ENCODE results near the gene COL25A1. TPM values are rescaled to one million over a fixed set of nuclear protein-coding genes. Genes with fewer than 3 reads are reported as not detected.

The COL25A1 gene
- total and polyA plus RNA-seq, 2 donors (not counting 3 experiments of a cell fraction or from before 2014, with no cell fraction given) = 0.21 to 3.5 TPM

- POLR2A ChIA-PET = no interaction called here
- no peak for FAIRE-seq
These were observed 449.8 kb downstream of the COL25A1 start for GRCh38 chr4:108852691-108853090.

More at GRCh38 chr4:108852691-108853090, 449.8 kb downstream of the COL25A1 start:
- H3K79me2 ChIP-seq (ENCODE audit: control insufficient read depth, insufficient read depth, low read length) = no peaks in the 10 kb centered on the region
- H3K4me3 ChIP-seq (replicated peaks in 1 of 3; ENCODE audit: insufficient read depth in 1 of 3, low read depth in 1 of 3, low read length in 3 of 3) = no peak overlapping the region
- no peaks in the 10 kb centered on the region for H3K36me3 ChIP-seq (ENCODE audit: control insufficient read depth in 2 of 2, extremely low read depth in 1 of 2, insufficient read depth in 2 of 2, low read length in 2 of 2)
- no peaks in the 10 kb centered on the region for H3K9me3 ChIP-seq (replicated peaks; ENCODE audit: control insufficient read depth, insufficient read depth, low read length)
- no peaks in the 10 kb centered on the region for H3K9me1 ChIP-seq (replicated peaks; ENCODE audit: control insufficient read depth, extremely low read depth, insufficient read depth, low read length)
- no peak overlapping the region for H3K9ac ChIP-seq (replicated peaks; ENCODE audit: extremely low read depth, insufficient read depth, low read length)
- no peaks in the 10 kb centered on the region for H3K27me3 ChIP-seq (ENCODE audit: control insufficient read depth in 2 of 2, insufficient read depth in 2 of 2, low read length in 2 of 2)
- no peak overlapping the region for H3K4me2 ChIP-seq (ENCODE audit: insufficient read depth, low read length)
- CTCF ChIA-PET = no interaction called here
- TF ChIP-seq POLR2A (IDR thresholded peaks at IDR 0.05; ENCODE audit: low read depth, low read length) (no peak), MYC (IDR thresholded peaks at IDR 0.05; ENCODE audit: low read depth, low read length) (no peak), JUN (IDR thresholded peaks at IDR 0.05; ENCODE audit: borderline replicate concordance, insufficient read depth, insufficient read length, low read depth) (no peak), EZH2 (IDR thresholded peaks at IDR 0.05; ENCODE audit: borderline replicate concordance, low read depth, low read length, severe bottlenecking) (no peak), GATA2 (IDR thresholded peaks at IDR 0.05; ENCODE audit: insufficient read depth, insufficient read length, low read depth, low read length) (no peak), POLR2AphosphoS5 (IDR thresholded peaks at IDR 0.05; ENCODE audit: insufficient read depth, low read depth, low read length) (no peak), CTCF (IDR thresholded peaks at IDR 0.05; ENCODE audit: extremely low read depth in 1 of 2, insufficient read depth in 1 of 2, low read depth in 1 of 2, low read length in 2 of 2) (no peak), FOS (IDR thresholded peaks at IDR 0.05; ENCODE audit: borderline replicate concordance, insufficient read depth, low read length) (no peak), MAX (IDR thresholded peaks at IDR 0.05; ENCODE audit: insufficient read depth, insufficient read length) (no peak)
- no peak for DNase-seq (ENCODE audit: low read depth, low spot score)
- no peak overlapping the region for H3K27ac ChIP-seq (ENCODE audit: insufficient read depth, low read depth, low read length)
- no peaks in the 10 kb centered on the region for H4K20me1 ChIP-seq (replicated peaks; ENCODE audit: control insufficient read depth, extremely low read depth, insufficient read depth, low read length)
- H3K4me1 ChIP-seq (ENCODE audit: control insufficient read depth, extremely low read depth, insufficient read depth, low read length) = no peaks in the 10 kb centered on the region
- dilution Hi-C loops (cut with MboI; ENCODE audit: extremely low pct_ligation_motif_present, low sequenced_read_pairs) (no loop called here), intact Hi-C loops (cut with micrococcal nuclease) (no loop called here)
- no TSS peak for BruUV-seq (replicated peaks)
- H2AFZ ChIP-seq (ENCODE audit: low read depth, low read length) = no peak overlapping the region
